HG02885 (cell line): ENCODE measurements around the gene ADGRB2.

Experiments used
- ATAC-seq: cut with Tn5 transposase; IDR thresholded peaks from one replicate; pipeline ENCODE4 v1.9.1; 2021; ENCODE audit warnings: mild to moderate bottlenecking; ENCODE audit not compliant: unreplicated experiment, poor library complexity

The ADGRB2 gene

GRCh38 chr1:31782421-31783410 is 18.6 kb upstream of the ADGRB2 start:
- ATAC-seq, result no peak

- no peak for ATAC-seq
Measured at GRCh38 chr1:31781756-31782371, 17.7 kb upstream of the ADGRB2 start.

- ATAC-seq, result no peak
Measured at GRCh38 chr1:31781138-31781755, 17.1 kb upstream of the ADGRB2 start.

- no peak for ATAC-seq
Measured at GRCh38 chr1:31780632-31781031, 16.5 kb upstream of the ADGRB2 start.

- ATAC-seq, result no peak
Measured at GRCh38 chr1:31779687-31780086, 15.5 kb upstream of the ADGRB2 start.

- no peak for ATAC-seq
Measured at GRCh38 chr1:31778763-31779488, 14.8 kb upstream of the ADGRB2 start.

- ATAC-seq, result no peak
Measured at GRCh38 chr1:31776516-31776915, 12.4 kb upstream of the ADGRB2 start.

- ATAC-seq, result no peak
Measured at GRCh38 chr1:31776032-31776431, 11.9 kb upstream of the ADGRB2 start.

GRCh38 chr1:31775210-31775999 is 11.3 kb upstream of the ADGRB2 start:
- ATAC-seq, result no peak

- ATAC-seq, result no peak
Measured at GRCh38 chr1:31774495-31774894, 10.4 kb upstream of the ADGRB2 start.

- ATAC-seq, result no peak
Measured at GRCh38 chr1:31773861-31774260, 9.7 kb upstream of the ADGRB2 start.

- ATAC-seq, result no peak
Measured at GRCh38 chr1:31772669-31773248, 8.6 kb upstream of the ADGRB2 start.

GRCh38 chr1:31771891-31772668 is 7.9 kb upstream of the ADGRB2 start:
- no peak for ATAC-seq

- no peak for ATAC-seq
Measured at GRCh38 chr1:31769720-31770390, 5.7 kb upstream of the ADGRB2 start.

GRCh38 chr1:31768939-31769704 is 5.0 kb upstream of the ADGRB2 start:
- ATAC-seq, result no peak

- no peak for ATAC-seq
Measured at GRCh38 chr1:31768407-31768907, 4.3 kb upstream of the ADGRB2 start.

- no peak for ATAC-seq
Measured at GRCh38 chr1:31767225-31767624, 3.1 kb upstream of the ADGRB2 start.
